H9 (cell line): Measurements from ENCODE around the gene DCBLD1. TPM values are rescaled to one million over a fixed set of nuclear protein-coding genes. Genes with fewer than 3 reads are reported as not detected.

Experiments
- DNase-seq: peaks from one replicate; pipeline ENCODE4 v3.0.0-alpha.2; 2017
- H2AFZ ChIP-seq: one replicate; pipeline ENCODE4 v1.6.1; 2013; ENCODE audit warnings: mild to moderate bottlenecking, low read length, control low read depth, moderate library complexity
- H2AK5ac ChIP-seq: 2 replicates; pipeline ENCODE4 v1.6.1; 2013; ENCODE audit warnings: low read length, control low read depth, mixed read lengths; ENCODE audit not compliant: insufficient read length
- H2BK120ac ChIP-seq: one replicate; pipeline ENCODE4 v1.6.1; 2013; ENCODE audit warnings: low read depth, mild to moderate bottlenecking, low read length, control low read depth, inconsistent platforms; ENCODE audit not compliant: poor library complexity, severe bottlenecking
- H2BK12ac ChIP-seq: 2 replicates; pipeline ENCODE4 v1.6.1; 2013; ENCODE audit warnings: low read length, control low read depth, mixed read lengths, low read depth; ENCODE audit not compliant: insufficient read length
- H2BK15ac ChIP-seq: 2 replicates; pipeline ENCODE4 v1.6.1; 2013; ENCODE audit warnings: low read depth, low read length, control low read depth
- H2BK20ac ChIP-seq: one replicate; pipeline ENCODE4 v1.6.1; 2013; ENCODE audit warnings: low read depth, mild to moderate bottlenecking, low read length, control low read depth, inconsistent platforms; ENCODE audit not compliant: poor library complexity, severe bottlenecking
- H2BK5ac ChIP-seq: 2 replicates; pipeline ENCODE4 v1.6.1; 2013; ENCODE audit warnings: low read length, control low read depth, mixed read lengths; ENCODE audit not compliant: insufficient read length
- H3K14ac ChIP-seq: 2 replicates; pipeline ENCODE4 v1.6.1; 2013; ENCODE audit warnings: low read length, control low read depth; ENCODE audit not compliant: insufficient read depth
- H3K18ac ChIP-seq: 2 replicates; pipeline ENCODE4 v1.6.1; 2013; ENCODE audit warnings: low read depth, mild to moderate bottlenecking, mixed read lengths, low read length, control low read depth; ENCODE audit not compliant: insufficient read length
- H3K23ac ChIP-seq: 2 replicates; pipeline ENCODE4 v1.6.1; 2013; ENCODE audit warnings: low read length, control low read depth, mixed read lengths, low read depth; ENCODE audit not compliant: insufficient read length
- H3K23me2 ChIP-seq: 2 replicates; pipeline ENCODE4 v1.6.1; 2013; ENCODE audit warnings: low read depth, mild to moderate bottlenecking, mixed read lengths, low read length, control low read depth; ENCODE audit not compliant: insufficient read length, poor library complexity, severe bottlenecking
- H3K27ac ChIP-seq: 2 replicates; pipeline ENCODE4 v1.5.1; 2013; ENCODE audit warnings: low read length, control low read depth, mixed read lengths, low read depth; ENCODE audit not compliant: insufficient read length
- H3K27me3 ChIP-seq: 2 replicates; pipeline ENCODE4 v1.6.1; 2013; ENCODE audit warnings: low read length, control low read depth, inconsistent platforms; ENCODE audit not compliant: insufficient read depth
- H3K4ac ChIP-seq: 2 replicates; pipeline ENCODE4 v1.6.1; 2013; ENCODE audit warnings: low read depth, mild to moderate bottlenecking, control low read depth, inconsistent platforms, low read length, moderate library complexity
- H3K4me1 ChIP-seq: 2 replicates; pipeline ENCODE4 v1.6.1; 2013; ENCODE audit warnings: low read length, control low read depth, inconsistent platforms; ENCODE audit not compliant: insufficient read depth
- H3K4me2 ChIP-seq: 2 replicates; pipeline ENCODE4 v1.6.1; 2013; ENCODE audit warnings: low read length, control low read depth, mixed read lengths; ENCODE audit not compliant: insufficient read length, insufficient read depth
- H3K56ac ChIP-seq: 2 replicates; pipeline ENCODE4 v1.6.1; 2013; ENCODE audit warnings: low read depth, mild to moderate bottlenecking, mixed read lengths, low read length, control low read depth; ENCODE audit not compliant: insufficient read length
- H3K79me1 ChIP-seq: 2 replicates; pipeline ENCODE4 v1.6.1; 2013; ENCODE audit warnings: low read depth, mild to moderate bottlenecking, moderate library complexity, low read length, control low read depth, inconsistent platforms; ENCODE audit not compliant: insufficient read depth, poor library complexity, severe bottlenecking
- H3K79me2 ChIP-seq: 2 replicates; pipeline ENCODE4 v1.6.1; 2013; ENCODE audit warnings: low read length, control low read depth, inconsistent platforms; ENCODE audit not compliant: insufficient read depth
- H3K9ac ChIP-seq: 2 replicates; pipeline ENCODE4 v1.6.1; 2013; ENCODE audit warnings: low read length, control low read depth, mixed read lengths; ENCODE audit not compliant: insufficient read length; ENCODE audit errors: extremely low read depth
- H3K9me3 ChIP-seq: one replicate; pipeline ENCODE4 v1.6.1; 2013; ENCODE audit warnings: low read depth, low read length, inconsistent platforms; ENCODE audit not compliant: control insufficient read depth
- H3T11ph ChIP-seq: one replicate; pipeline ENCODE4 v1.6.1; 2013; ENCODE audit warnings: mild to moderate bottlenecking, low read length, control low read depth, inconsistent platforms
- H4K20me1 ChIP-seq: one replicate; pipeline ENCODE4 v1.6.1; 2013; ENCODE audit not compliant: control insufficient read depth, insufficient read length, insufficient read depth
- H4K5ac ChIP-seq: 2 replicates; pipeline ENCODE4 v1.6.1; 2013; ENCODE audit warnings: low read depth, mild to moderate bottlenecking, mixed read lengths, low read length, control low read depth; ENCODE audit not compliant: insufficient read length
- H4K8ac ChIP-seq: replicated peaks from 2 replicates; pipeline ENCODE4 v1.6.1; 2013; ENCODE audit warnings: low read length, control low read depth, mixed read lengths, low read depth; ENCODE audit not compliant: insufficient read length
- H4K91ac ChIP-seq: 2 replicates; pipeline ENCODE4 v1.6.1; 2013; ENCODE audit warnings: low read depth, mild to moderate bottlenecking, moderate library complexity, mixed read lengths, low read length, control low read depth; ENCODE audit not compliant: insufficient read length
- H3K27ac Mint-ChIP-seq, 3 experiments: 2 replicates in 2 of 3; 3 replicates in 1 of 3; pipeline ENCODE4 v1.8.0; 2020 to 2021; ENCODE audit warnings: mixed read lengths in 3 of 3, mild to moderate bottlenecking in 1 of 3, moderate library complexity in 1 of 3
- H3K27me3 Mint-ChIP-seq: 2 replicates; pipeline ENCODE4 v1.8.0; 2021; ENCODE audit warnings: low read depth, mild to moderate bottlenecking, moderate library complexity, mixed read lengths
- H3K36me3 Mint-ChIP-seq, 3 experiments: 2 replicates in 2 of 3; 3 replicates in 1 of 3; pipeline ENCODE4 v1.8.0; 2020 to 2021; ENCODE audit warnings: low read depth in 3 of 3, mixed read lengths in 3 of 3; ENCODE audit not compliant: insufficient read depth in 1 of 3
- H3K4me1 Mint-ChIP-seq, 2 experiments: 2 replicates each; pipeline ENCODE4 v1.8.0; 2020; ENCODE audit warnings: mixed read lengths in 2 of 2
- H3K4me3 Mint-ChIP-seq, 2 experiments: 2 replicates in 1 of 2; 3 replicates in 1 of 2; pipeline ENCODE4 v1.8.0; 2020 to 2021; ENCODE audit warnings: mild to moderate bottlenecking in 2 of 2, mixed read lengths in 2 of 2, moderate library complexity in 1 of 2
- H3K9me3 Mint-ChIP-seq, 2 experiments: 2 replicates in 1 of 2; 3 replicates in 1 of 2; pipeline ENCODE4 v1.8.0; 2020; ENCODE audit warnings: mild to moderate bottlenecking in 2 of 2, mixed read lengths in 2 of 2, moderate library complexity in 1 of 2
- WGBS: extraction: QIAGEN DNeasy Blood & Tissue Kit; methylation state at CpG from one replicate; pipeline ENCODE4 v1.1.7; 2013; ENCODE audit warnings: missing lambda C conversion rate, low lambda C conversion rate, mixed read lengths; ENCODE audit not compliant: insufficient read length; ENCODE audit errors: extremely low coverage; 5-methylcytosine and 5-hydroxymethylcytosine counted together
- long read RNA-seq: library from polyadenylated mRNA; unstranded; transcript quantifications from one replicate; pipeline ENCODE4 v2.0.0, GENCODE V29; 2020
- total RNA-seq: library from RNA; stranded (reverse); gene quantifications from 2 replicates; pipeline ENCODE4 v1.2.1, GENCODE V29; 2021
- TF ChIP-seq, protein P1 (sequence below): fragments of 200-600 bp; sonication (generic); conservative IDR thresholded peaks from 3 replicates; pipeline ENCODE4 v1.8.0; 2021; ENCODE audit warnings: antibody characterized with exemption, mild to moderate bottlenecking

Gene DCBLD1
- 8.5 and 10.1 TPM in 2 replicates for total RNA-seq
- long read RNA-seq, partial matches to known transcripts = 6 of 12 reads
- long read RNA-seq, other reads (novel, unspliced or antisense) = 3 of 12 reads

DNA sequence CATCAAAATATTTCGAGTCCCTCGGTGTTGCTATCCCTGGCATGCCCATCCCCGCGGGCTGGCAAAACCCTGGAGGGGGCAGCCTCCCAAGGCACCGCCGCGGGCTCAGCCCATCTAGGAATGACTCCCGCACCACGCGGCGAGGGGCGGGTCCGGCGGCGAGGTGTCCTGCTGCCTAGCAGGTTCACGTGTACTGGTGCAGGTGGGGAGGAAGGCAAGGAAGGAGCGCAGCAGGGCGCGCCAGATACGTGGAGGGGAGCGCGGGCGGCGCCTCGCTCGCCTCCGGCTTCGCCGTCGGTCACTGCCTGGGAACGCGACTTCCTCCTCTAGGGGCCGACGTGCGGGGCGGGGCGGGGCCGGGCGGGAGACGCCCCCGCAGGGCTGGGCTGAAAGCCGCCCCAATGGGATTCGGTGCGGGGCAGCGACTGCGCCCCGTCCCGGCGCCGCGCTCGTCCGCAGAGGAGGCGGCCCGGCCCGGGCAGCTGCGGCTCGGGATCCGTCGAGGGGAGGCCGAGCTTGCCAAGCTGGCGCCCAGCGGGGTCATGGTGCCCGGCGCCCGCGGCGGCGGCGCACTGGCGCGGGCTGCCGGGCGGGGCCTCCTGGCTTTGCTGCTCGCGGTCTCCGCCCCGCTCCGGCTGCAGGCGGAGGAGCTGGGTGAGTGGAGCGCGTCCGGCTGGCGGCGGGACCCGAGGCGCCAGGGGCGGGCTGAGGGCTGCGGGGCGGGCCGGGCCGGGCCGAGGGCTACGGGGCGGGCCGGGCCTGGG is at the start of gene DCBLD1:
DCBLD1 (plus strand) TSS at position 435 of the 764 bp plus-strand sequence; CDS start at position 543, 108 bp downstream.
- H3K9me3 ChIP-seq = no peaks in the 10 kb centered on the region
- TF ChIP-seq, protein P1, sequence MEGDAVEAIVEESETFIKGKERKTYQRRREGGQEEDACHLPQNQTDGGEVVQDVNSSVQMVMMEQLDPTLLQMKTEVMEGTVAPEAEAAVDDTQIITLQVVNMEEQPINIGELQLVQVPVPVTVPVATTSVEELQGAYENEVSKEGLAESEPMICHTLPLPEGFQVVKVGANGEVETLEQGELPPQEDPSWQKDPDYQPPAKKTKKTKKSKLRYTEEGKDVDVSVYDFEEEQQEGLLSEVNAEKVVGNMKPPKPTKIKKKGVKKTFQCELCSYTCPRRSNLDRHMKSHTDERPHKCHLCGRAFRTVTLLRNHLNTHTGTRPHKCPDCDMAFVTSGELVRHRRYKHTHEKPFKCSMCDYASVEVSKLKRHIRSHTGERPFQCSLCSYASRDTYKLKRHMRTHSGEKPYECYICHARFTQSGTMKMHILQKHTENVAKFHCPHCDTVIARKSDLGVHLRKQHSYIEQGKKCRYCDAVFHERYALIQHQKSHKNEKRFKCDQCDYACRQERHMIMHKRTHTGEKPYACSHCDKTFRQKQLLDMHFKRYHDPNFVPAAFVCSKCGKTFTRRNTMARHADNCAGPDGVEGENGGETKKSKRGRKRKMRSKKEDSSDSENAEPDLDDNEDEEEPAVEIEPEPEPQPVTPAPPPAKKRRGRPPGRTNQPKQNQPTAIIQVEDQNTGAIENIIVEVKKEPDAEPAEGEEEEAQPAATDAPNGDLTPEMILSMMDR = no peak
- no peaks in the 10 kb centered on the region for H4K20me1 ChIP-seq
- H3K56ac ChIP-seq = no peak within 1 kb of the TSS
- H3T11ph ChIP-seq = no peak within 1 kb of the TSS
- no peaks in the 10 kb centered on the region for H3K79me1 ChIP-seq
- H3K27ac ChIP-seq = no peak within 1 kb of the TSS
- no peaks in the 10 kb centered on the region; the same call in 1 of the 2 replicates for H3K4me1 ChIP-seq
- peaks cover 10 to 11% (median 11%) of the 10 kb centered on the region in 3 experiments; a peak in 6 of 7 replicates for H3K36me3 Mint-ChIP-seq
- peaks cover 20% of the 10 kb centered on the region for H3K27me3 Mint-ChIP-seq
- H3K4me2 ChIP-seq = peak within 1 kb of the TSS; percentile 72
- no peaks in the 10 kb centered on the region for H3K79me2 ChIP-seq
- peak; percentile 84 for DNase-seq
- H2AFZ ChIP-seq = no peak within 1 kb of the TSS
- peaks cover 5% of the 10 kb centered on the region for H3K23me2 ChIP-seq
- no peak within 1 kb of the TSS for H4K8ac ChIP-seq
- H3K4me3 Mint-ChIP-seq = peak within 1 kb of the TSS; percentile 79 to 93
- no peak within 1 kb of the TSS for H4K5ac ChIP-seq
- peak within 1 kb of the TSS; percentile 48 for H3K9ac ChIP-seq
- H3K27me3 ChIP-seq = peaks cover 11% of the 10 kb centered on the region; the same call in 1 of the 2 replicates
- H3K14ac ChIP-seq = peak within 1 kb of the TSS; percentile 21; the same call in 1 of the 2 replicates
- no CpG with 5 or more reads among the region's 96 CpGs for WGBS
- H3K27ac Mint-ChIP-seq = peak within 1 kb of the TSS in 1 of 3 experiments; percentile 79; a peak in 2 of 7 replicates
- no peak within 1 kb of the TSS for H2BK12ac ChIP-seq
- H3K23ac ChIP-seq = no peak within 1 kb of the TSS
- H3K9me3 Mint-ChIP-seq = peaks cover 9 to 10% of the 10 kb centered on the region in 2 experiments
- no peak within 1 kb of the TSS for H2BK15ac ChIP-seq
- peaks cover 25 to 32% of the 10 kb centered on the region in 2 experiments for H3K4me1 Mint-ChIP-seq
- H4K91ac ChIP-seq = no peak within 1 kb of the TSS
- H3K18ac ChIP-seq = no peak within 1 kb of the TSS
- no peak within 1 kb of the TSS for H3K4ac ChIP-seq
- H2BK20ac ChIP-seq = no peak within 1 kb of the TSS
- no peak within 1 kb of the TSS for H2AK5ac ChIP-seq
- H2BK5ac ChIP-seq = no peak within 1 kb of the TSS
- H2BK120ac ChIP-seq = no peak within 1 kb of the TSS
